GM12801 (cell line): ENCODE results near the gene TBC1D17.

ENCODE experiments used
- CTCF ChIP-seq: IDR thresholded peaks from one replicate; pipeline ENCODE4 v1.5.1; 2011; ENCODE audit warnings: control low read depth; ENCODE audit not compliant: insufficient read length; ENCODE audit errors: extremely low read depth

Gene TBC1D17

DNA sequence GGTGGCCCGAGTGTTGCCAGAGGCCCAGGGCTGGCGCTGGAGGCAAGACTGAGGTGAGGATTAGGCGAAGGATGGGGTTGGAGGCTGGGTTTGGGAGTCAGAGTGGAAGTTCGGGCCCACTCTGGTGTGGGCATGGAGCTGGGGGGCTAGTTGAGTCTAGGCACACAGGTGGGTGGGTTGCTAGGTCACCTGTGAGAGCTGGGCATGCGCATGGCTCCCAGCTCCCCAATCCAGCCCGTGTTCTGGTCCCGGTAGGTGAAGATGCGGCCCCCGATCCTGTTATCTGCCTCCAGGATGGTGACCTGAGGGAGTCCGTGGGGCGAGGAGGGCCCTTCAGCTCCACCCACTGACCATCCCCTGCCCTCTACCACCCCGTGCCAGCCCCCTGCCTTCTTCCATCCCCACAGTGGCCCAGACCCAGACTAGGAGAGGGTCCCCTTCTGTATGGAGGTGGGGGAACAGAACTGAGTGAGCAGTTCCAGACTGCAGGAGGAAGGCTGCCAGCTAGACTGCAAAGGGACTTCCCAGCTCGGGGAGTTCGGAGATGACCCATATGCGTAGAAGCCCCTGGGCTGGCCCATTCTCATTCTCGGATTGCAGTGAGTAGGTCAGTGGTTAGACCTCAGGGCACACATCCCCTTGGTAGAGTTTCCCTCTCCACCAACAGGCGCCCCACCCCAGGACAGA, 17.5 kb downstream of the TBC1D17 start:
- TF ChIP-seq CTCF, result no peak

GRCh38 chr19:49895566-49896297, 18.2 kb downstream of the TBC1D17 start:
- TF ChIP-seq CTCF, result no peak

- TF ChIP-seq CTCF, result no peak
Measured at GRCh38 chr19:49896863-49897621, 19.5 kb downstream of the TBC1D17 start, which contains the start of gene IL4I1. Gene IL4I1 (minus strand): TSS chr19:49896887. CDS start chr19:49896160, 727 bp downstream.

GRCh38 chr19:49904136-49904535, 26.6 kb downstream of the TBC1D17 start:
- no peak for TF ChIP-seq CTCF

DNA sequence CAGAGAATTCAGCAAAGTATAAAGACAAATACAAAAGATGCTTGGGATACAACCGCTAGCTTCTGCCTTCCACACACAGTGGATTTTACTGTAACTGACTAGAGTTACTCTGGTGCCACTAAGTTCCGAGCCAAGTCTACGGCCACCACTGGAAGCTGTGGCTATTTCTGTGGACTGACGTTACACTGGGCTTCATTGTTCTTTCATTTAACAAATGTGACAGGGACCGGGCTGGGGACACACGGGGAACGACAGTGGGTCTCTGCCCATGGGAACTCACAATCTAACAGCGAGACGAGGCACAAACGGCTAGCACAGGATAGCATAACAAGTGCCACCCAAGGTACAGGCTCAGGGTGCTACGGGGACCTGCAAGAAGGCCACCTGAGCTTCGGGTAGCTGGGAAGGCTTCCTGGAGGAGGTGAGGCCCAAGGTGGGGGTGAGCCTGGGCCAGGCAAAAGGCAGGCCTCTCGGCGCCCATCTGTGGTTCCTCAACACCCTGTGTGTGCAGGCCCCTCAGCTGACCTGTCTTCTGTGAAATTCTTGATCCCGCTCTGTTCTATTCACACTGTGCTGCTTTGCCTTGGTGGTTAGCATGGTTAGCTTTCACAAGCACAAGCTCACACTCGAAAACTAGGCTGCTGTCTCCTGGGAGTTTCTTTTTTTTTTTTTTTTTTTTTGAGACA, 29.5 kb downstream of the TBC1D17 start:
- TF ChIP-seq CTCF, result no peak

DNA sequence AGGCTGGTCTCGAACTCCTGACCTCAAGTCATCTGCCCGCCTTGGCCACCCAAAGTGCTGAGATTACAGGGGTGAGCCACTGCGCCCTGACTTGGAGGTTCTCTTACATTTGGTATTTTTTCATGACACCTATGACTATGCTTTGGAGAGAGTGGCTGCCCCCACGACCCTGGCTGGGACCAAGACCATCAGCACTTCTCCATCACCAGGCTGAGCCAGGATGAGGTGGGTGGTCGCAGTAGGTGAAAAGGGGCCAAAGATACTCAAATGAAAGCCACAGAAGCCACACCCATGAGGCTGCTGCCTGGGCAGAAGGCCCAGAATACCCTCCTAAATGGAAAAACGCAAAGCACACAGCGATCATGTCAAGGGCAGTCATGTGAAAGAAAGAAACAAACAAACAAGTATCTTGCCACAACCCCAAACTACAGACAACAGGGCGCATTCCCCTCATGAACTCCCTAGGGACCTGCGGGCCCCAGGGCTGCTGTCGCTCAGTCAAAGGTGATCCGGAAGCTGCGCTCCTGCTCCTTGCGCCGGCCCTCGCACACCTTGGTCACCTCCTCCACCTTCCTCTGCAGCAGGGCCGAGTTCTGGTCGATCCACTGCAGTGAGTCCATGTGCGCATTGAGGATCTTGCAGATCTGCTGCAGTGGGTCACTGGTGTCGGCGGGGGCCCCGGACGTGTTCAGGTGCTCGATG, 30.4 kb downstream of the TBC1D17 start:
- no peak for TF ChIP-seq CTCF
